ENCODE results near the gene PLA2G4F.
"Not testable (repeated sequence)": the region's sequence is repeated elsewhere in the genome, so short reads cannot be mapped to it uniquely, and the experiment has no call there.

PLA2G4F gene

GRCh38 chr15:42094512-42094963, 61.9 kb downstream of the PLA2G4F start, which contains the start of gene PLA2G4D:
Gene PLA2G4D, minus strand, starts transcription at chr15:42094562. Its CDS starts 103 bp downstream, at chr15:42094459.
- no peaks in the 10 kb centered on the region for H3K36me3 ChIP-seq (ENCODE audit: insufficient read depth, low read length)
- H3K4me1 ChIP-seq (ENCODE audit: insufficient read depth, low read length), result peaks cover 28% of the 10 kb centered on the region
- H3K9ac ChIP-seq (ENCODE audit: low read depth, low read length), result no peak within 1 kb of the TSS
- H3K9me3 ChIP-seq (ENCODE audit: control insufficient read depth, insufficient read depth, low read length), result no peaks in the 10 kb centered on the region

- H3K9me3 ChIP-seq (ENCODE audit: control insufficient read depth, insufficient read depth, low read length), result no peaks in the 10 kb centered on the region
- no peak overlapping the region for H3K9ac ChIP-seq (ENCODE audit: low read depth, low read length)
- peaks cover 28% of the 10 kb centered on the region for H3K4me1 ChIP-seq (ENCODE audit: insufficient read depth, low read length)
- no peaks in the 10 kb centered on the region for H3K36me3 ChIP-seq (ENCODE audit: insufficient read depth, low read length)
Measured at GRCh38 chr15:42093966-42094365, 62.5 kb downstream of the PLA2G4F start.

GRCh38 chr15:42092398-42093318, 63.8 kb downstream of the PLA2G4F start:
- Histone ChIP-seq H3K9ac (ENCODE audit: low read depth, low read length) (peak overlapping the region; percentile 32; the same call in 1 of the 2 replicates), H3K36me3 (ENCODE audit: insufficient read depth, low read length) (no peaks in the 10 kb centered on the region), H3K4me1 (ENCODE audit: insufficient read depth, low read length) (peaks cover 28% of the 10 kb centered on the region), H3K9me3 (ENCODE audit: control insufficient read depth, insufficient read depth, low read length) (no peaks in the 10 kb centered on the region)

GRCh38 chr15:42091753-42092397, 64.6 kb downstream of the PLA2G4F start:
- H3K9me3 ChIP-seq (ENCODE audit: control insufficient read depth, insufficient read depth, low read length), result not testable (repeated sequence)
- peaks cover 28% of the 10 kb centered on the region for H3K4me1 ChIP-seq (ENCODE audit: insufficient read depth, low read length)

GRCh38 chr15:42090781-42091180, 65.7 kb downstream of the PLA2G4F start:
- H3K36me3 ChIP-seq (ENCODE audit: insufficient read depth, low read length), result no peaks in the 10 kb centered on the region
- peaks cover 28% of the 10 kb centered on the region for H3K4me1 ChIP-seq (ENCODE audit: insufficient read depth, low read length)
- no peaks in the 10 kb centered on the region for H3K9me3 ChIP-seq (ENCODE audit: control insufficient read depth, insufficient read depth, low read length)

More at GRCh38 chr15:42091753-42092397, 64.6 kb downstream of the PLA2G4F start:
- peak overlapping the region; percentile 32; the same call in 1 of the 2 replicates for H3K9ac ChIP-seq (ENCODE audit: low read depth, low read length)
- H3K36me3 ChIP-seq (ENCODE audit: insufficient read depth, low read length), result not testable (repeated sequence)

GRCh38 chr15:42090370-42090769, 66.1 kb downstream of the PLA2G4F start:
- Histone ChIP-seq H3K36me3 (ENCODE audit: insufficient read depth, low read length) (no peaks in the 10 kb centered on the region), H3K9me3 (ENCODE audit: control insufficient read depth, insufficient read depth, low read length) (no peaks in the 10 kb centered on the region), H3K9ac (ENCODE audit: low read depth, low read length) (no peak overlapping the region), H3K4me1 (ENCODE audit: insufficient read depth, low read length) (peaks cover 31% of the 10 kb centered on the region)

More at GRCh38 chr15:42090781-42091180, 65.7 kb downstream of the PLA2G4F start:
- H3K9ac ChIP-seq (ENCODE audit: low read depth, low read length), result no peak overlapping the region

- no peak overlapping the region for H3K9ac ChIP-seq (ENCODE audit: low read depth, low read length)
- H3K9me3 ChIP-seq (ENCODE audit: control insufficient read depth, insufficient read depth, low read length), result no peaks in the 10 kb centered on the region
- H3K4me1 ChIP-seq (ENCODE audit: insufficient read depth, low read length), result peaks cover 34% of the 10 kb centered on the region
- no peaks in the 10 kb centered on the region for H3K36me3 ChIP-seq (ENCODE audit: insufficient read depth, low read length)
Measured at GRCh38 chr15:42089942-42090341, 66.5 kb downstream of the PLA2G4F start.

All from ES-I3 (cell line).